ENCODE data around the gene OFD1. TPM values are rescaled to one million over a fixed set of nuclear protein-coding genes. Genes with fewer than 3 reads are reported as not detected.
A peak's percentile ranks its signal among the peaks of the same experiment; 100 is the strongest.

OFD1 gene
- total RNA-seq, 6 experiments from 2014 or later = 6.5 to 12.4 (median 10.5) TPM

DNA sequence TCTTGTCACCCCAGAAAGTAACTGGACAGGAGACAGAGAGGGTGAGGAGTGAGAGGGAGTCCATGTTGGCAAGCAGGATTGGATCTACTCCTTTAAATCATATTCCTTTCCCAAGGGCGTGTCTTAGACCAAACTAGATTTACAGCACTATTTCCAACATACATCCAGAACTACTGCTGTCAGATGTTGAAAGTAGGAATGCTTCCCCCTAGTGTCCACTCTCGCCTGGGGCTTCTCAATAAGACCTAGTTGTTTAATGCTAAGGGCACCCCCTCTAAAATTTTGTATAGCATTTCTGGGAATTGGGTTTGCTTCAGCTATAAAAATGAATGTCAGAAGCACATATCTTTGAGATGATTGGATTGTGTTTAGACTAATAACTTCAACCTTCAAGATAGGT lies 13.3 kb downstream of the OFD1 start:
- Histone ChIP-seq H3K27ac (no peak overlapping the region), H3K4me3 (no peak overlapping the region), H3K27me3 (no peaks in the 10 kb centered on the region), H3K4me1 (no peaks in the 10 kb centered on the region), H3K36me3 (peaks cover 0 to 37% (median under 1%) of the 10 kb centered on the region in 4 donors), H3K9me3 (no peaks in the 10 kb centered on the region)
- DNase-seq (no peak), ATAC-seq (peak; percentile 45 to 74 (median 66))
- TF ChIP-seq CTCF (IDR thresholded peaks at IDR 0.05) (peak; percentile 30 to 52 (median 44)), POLR2A (IDR thresholded peaks at IDR 0.05) (no peak)
- 28% methylated on average over 2 of the region's 2 CpGs for WGBS (ENCODE audit: insufficient coverage, low coverage, low lambda C conversion rate, missing lambda C conversion rate)
- intact Hi-C loops (cut with DNase I) = no loop called here

DNA sequence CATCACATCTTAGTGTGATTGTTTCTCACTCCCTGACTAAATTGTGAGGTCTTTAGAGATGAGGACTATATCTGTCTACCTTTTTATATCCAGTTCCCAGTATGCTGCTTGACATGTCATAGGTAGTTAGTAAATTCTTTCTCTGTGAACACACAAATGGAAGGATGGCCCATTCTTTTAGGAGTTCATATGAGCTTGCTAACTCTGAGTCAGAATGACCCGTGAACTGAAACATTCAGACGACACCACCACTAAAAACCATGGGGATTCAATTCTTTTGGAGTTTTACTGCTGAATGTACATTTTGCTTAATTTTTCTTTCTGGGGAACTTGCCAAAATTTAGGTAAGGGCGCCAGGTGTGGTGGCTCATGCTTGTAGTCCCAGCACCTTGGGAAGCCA lies 13.9 kb downstream of the OFD1 start:
- intact Hi-C loops (cut with DNase I) = no loop called here
- DNase-seq (no peak), ATAC-seq (no peak)
- H3K9me3 ChIP-seq = no peaks in the 10 kb centered on the region
- H3K4me1 ChIP-seq = no peaks in the 10 kb centered on the region
- H3K36me3 ChIP-seq = peaks cover 0 to 43% (median under 1%) of the 10 kb centered on the region in 4 donors
- no peak for TF ChIP-seq CTCF (IDR thresholded peaks at IDR 0.05)
- no peaks in the 10 kb centered on the region for H3K27me3 ChIP-seq
- H3K4me3 ChIP-seq = no peak overlapping the region
- no peak overlapping the region for H3K27ac ChIP-seq
- 75% methylated on average over 2 of the region's 3 CpGs for WGBS (ENCODE audit: insufficient coverage, low coverage, low lambda C conversion rate, missing lambda C conversion rate)

DNA sequence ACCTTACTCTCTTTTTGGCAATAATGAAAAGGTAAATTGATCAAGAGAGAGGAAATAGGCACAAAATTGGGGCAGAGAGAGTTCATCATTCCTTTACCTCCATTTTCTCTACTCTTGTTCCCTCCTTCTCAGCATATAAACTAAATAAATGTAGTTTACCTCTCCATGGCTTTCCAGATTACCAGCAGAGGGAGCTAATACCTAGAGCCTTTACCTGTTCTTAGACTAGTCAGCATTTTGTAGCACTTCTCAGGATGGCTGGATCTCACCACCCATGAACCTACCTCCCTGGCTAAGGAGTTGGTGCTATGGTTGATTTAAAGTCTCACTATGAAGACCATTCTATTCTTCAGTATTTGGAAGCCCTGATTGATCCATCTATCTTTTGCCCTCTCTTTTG lies 15.7 kb downstream of the OFD1 start:
- no peak for TF ChIP-seq POLR2A (IDR thresholded peaks at IDR 0.05)
- peak; percentile 52 to 72 (median 65) for TF ChIP-seq CTCF (IDR thresholded peaks at IDR 0.05)
- no peaks in the 10 kb centered on the region for H3K9me3 ChIP-seq
- H3K4me3 ChIP-seq = no peak overlapping the region
- ATAC-seq (peak; percentile 64 to 74 (median 66)), DNase-seq (no peak)
- H3K27me3 ChIP-seq = no peaks in the 10 kb centered on the region
- H3K4me1 ChIP-seq = no peaks in the 10 kb centered on the region
- intact Hi-C loops (cut with DNase I) = loop anchor here in 1 of 2 donors (5.0 kb wide), 1 partner anchor 282 kb away; no protein-coding TSS in a partner anchor
- H3K36me3 ChIP-seq = peaks cover 0 to 30% (median under 1%) of the 10 kb centered on the region in 4 donors
- no peak overlapping the region for H3K27ac ChIP-seq

- TF ChIP-seq CTCF (IDR thresholded peaks at IDR 0.05) (no peak), POLR2A (IDR thresholded peaks at IDR 0.05) (no peak)
- H3K27ac ChIP-seq = no peak overlapping the region
- no peak overlapping the region for H3K4me3 ChIP-seq
- no peaks in the 10 kb centered on the region for H3K9me3 ChIP-seq
- no peaks in the 10 kb centered on the region for H3K4me1 ChIP-seq
- ATAC-seq = no peak
- H3K27me3 ChIP-seq = no peaks in the 10 kb centered on the region
- H3K36me3 ChIP-seq = peaks cover 0 to 30% (median under 1%) of the 10 kb centered on the region in 4 donors
- DNase-seq = no peak
- intact Hi-C loops (cut with DNase I) = loop anchor here in 1 of 2 donors (5.0 kb wide), 1 partner anchor 281 kb away; no protein-coding TSS in a partner anchor
Measured at GRCh38 chrX:13750812-13751211, 16.3 kb downstream of the OFD1 start.

- no peaks in the 10 kb centered on the region for H3K27me3 ChIP-seq
- intact Hi-C loops (cut with DNase I) = loop anchor here in 1 of 2 donors (5.0 kb wide), 1 partner anchor 280 kb away; no protein-coding TSS in a partner anchor
- no peaks in the 10 kb centered on the region for H3K9me3 ChIP-seq
- 58% methylated on average over 3 of the region's 3 CpGs for WGBS (ENCODE audit: insufficient coverage, low coverage, low lambda C conversion rate, missing lambda C conversion rate)
- no peak overlapping the region for H3K27ac ChIP-seq
- ATAC-seq = no peak
- H3K4me1 ChIP-seq = no peaks in the 10 kb centered on the region
- H3K36me3 ChIP-seq = peaks cover 0 to 31% (median under 1%) of the 10 kb centered on the region in 4 donors
- no peak for DNase-seq
- TF ChIP-seq POLR2A (IDR thresholded peaks at IDR 0.05) (no peak), CTCF (IDR thresholded peaks at IDR 0.05) (no peak)
- no peak overlapping the region for H3K4me3 ChIP-seq
Measured at GRCh38 chrX:13752141-13752540, 17.6 kb downstream of the OFD1 start.

All from right lobe of liver (tissue), 6 donors.